ENCODE results near the gene LSR. TPM values are rescaled to one million over a fixed set of nuclear protein-coding genes. Genes with fewer than 3 reads are reported as not detected.

The LSR gene
- total RNA-seq, 2 donors from 2014 or later, result 7.5 to 7.6 TPM

GRCh38 chr19:35264268-35265125, 15.7 kb downstream of the LSR start:
- intact Hi-C loops (cut with DNase I), result loop anchor here in 1 of 2 donors (5.0 kb wide), 1 partner anchor 122 kb away; the partner anchor contains the start of gene FXYD7
- DNase-seq, result peak; percentile 15

DNA sequence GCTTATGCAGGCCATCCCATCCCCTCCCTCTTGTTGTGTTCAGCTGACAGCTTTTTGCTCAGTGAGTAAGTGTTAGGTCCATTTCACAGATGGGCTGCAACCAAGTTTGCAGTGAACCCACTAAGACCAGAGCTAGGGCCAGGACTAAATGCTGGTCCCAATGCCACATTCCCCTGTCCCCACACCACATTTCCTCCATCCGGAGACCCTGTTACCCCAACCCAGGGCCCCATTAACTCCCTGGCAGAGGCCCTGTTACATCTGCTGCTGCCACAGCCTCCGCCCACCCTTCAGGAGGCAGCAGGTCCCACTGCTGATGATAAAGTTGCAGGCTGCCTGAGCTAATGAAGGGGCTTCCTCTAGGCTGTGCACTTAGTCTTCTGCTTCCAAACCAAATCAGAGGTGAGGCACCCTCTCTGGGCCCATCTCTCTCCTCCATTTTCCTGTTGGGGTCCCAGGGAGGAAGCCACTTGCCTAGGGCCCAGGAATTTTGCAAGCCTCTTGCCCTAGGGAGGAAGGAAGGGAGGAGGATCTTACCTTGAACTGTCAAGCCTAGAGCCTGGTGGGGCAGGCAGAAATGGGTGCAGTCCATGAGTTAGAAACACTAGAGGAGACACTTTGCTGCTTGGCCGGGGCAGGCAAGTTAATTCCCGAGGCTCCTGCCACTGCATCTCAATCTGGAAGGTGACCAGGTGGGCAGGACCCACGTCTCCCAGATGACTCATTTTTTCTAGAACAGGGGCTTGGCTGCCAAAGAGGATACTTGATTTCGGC, 16.5 kb downstream of the LSR start:
- intact Hi-C loops (cut with DNase I), result loop anchor here in 1 of 2 donors (5.0 kb wide), 1 partner anchor 123 kb away; the partner anchor contains the start of gene FXYD7
- peak; percentile 26 for DNase-seq
- ATAC-seq, result no peak

More at GRCh38 chr19:35264268-35265125, 15.7 kb downstream of the LSR start:
- no peak for ATAC-seq

DNA sequence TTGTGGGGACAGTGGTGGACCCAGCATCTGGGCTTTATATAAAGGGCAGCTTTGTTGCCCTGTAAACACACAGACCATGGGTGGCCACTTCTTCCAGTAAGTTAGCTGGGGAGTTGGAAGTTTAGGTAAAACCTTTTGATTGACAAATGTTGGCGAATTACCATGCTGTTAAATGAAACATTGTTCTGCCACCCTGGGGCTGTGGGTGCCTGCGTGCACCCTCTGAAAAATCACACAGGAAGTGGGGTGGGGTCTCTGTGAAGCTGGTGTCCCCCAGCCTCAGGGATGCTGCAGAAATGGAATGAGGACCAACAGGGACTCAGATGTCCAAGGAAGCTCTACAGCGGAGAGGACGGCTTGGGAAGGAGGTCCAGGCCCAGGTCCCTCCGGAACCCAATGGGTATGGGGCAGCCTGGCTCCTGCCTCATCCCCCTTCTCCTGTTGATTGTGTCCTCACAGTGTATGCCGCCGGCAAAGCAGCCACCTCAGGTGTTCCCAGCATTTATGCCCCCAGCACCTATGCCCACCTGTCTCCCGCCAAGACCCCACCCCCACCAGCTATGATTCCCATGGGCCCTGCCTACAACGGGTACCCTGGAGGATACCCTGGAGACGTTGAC, 17.2 kb downstream of the LSR start:
- no peak for ATAC-seq
- peak; percentile 23 for DNase-seq
- intact Hi-C loops (cut with DNase I), result loop anchor here in 1 of 2 donors (5.0 kb wide), 1 partner anchor 124 kb away; the partner anchor contains the start of gene FXYD7

GRCh38 chr19:35266520-35267352, 17.9 kb downstream of the LSR start:
- peak; percentile 14 to 17 for ATAC-seq
- intact Hi-C loops (cut with DNase I), result loop anchor here in 1 of 2 donors (5.0 kb wide), 1 partner anchor 124 kb away; the partner anchor contains the start of gene FXYD7
- peak; percentile 54 for DNase-seq

DNA sequence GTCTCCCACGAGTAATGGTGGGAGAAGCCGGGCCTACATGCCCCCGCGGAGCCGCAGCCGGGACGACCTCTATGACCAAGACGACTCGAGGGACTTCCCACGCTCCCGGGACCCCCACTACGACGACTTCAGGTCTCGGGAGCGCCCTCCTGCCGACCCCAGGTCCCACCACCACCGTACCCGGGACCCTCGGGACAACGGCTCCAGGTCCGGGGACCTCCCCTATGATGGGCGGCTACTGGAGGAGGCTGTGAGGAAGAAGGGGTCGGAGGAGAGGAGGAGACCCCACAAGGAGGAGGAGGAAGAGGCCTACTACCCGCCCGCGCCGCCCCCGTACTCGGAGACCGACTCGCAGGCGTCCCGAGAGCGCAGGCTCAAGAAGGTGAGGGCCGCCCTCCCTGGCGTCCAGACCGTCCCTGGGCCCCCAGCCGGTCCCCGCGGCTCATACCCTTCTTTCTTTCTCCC, 18.6 kb downstream of the LSR start:
- peak; percentile 70 for DNase-seq
- intact Hi-C loops (cut with DNase I), result loop anchor here in 1 of 2 donors (5.0 kb wide), 1 partner anchor 125 kb away; the partner anchor contains the start of gene FXYD7

DNA sequence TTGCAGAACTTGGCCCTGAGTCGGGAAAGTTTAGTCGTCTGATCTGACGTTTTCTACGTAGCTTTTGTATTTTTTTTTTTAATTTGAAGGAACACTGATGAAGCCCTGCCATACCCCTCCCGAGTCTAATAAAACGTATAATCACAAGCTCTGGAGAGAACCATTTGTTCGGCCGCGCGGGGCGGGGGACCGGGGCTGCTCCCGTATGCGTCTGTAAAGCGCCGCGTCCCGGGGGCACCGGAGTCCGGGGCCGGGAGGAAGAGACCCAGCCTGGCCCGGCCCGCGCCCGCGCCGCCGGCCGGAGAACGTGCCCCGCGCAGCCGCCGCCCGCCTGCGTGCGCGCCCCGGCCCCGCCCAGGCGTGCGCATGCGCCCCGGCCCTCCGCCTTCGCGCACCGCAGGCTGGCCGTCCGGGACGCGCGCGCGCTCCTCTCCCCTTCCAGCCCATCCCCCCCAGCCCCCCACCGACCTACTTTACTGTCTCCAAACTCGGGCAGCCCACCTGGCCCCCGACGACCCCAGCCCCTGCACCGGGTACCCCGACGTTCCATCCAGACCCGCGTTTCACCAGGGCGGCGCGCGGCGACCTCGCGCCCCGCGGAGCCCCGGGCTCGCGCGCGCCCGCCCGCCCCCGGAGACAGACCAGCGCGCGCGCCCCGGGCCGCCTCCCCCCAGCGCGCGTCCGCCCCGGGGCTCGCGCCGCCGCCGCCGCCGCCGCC, 19.2 kb downstream of the LSR start:
- peak; percentile 86 for DNase-seq
- intact Hi-C loops (cut with DNase I), result loop anchor here in 1 of 2 donors (5.0 kb wide), 1 partner anchor 126 kb away; the partner anchor contains the start of gene FXYD7
- peak; percentile 69 to 80 for ATAC-seq

More for the DNA sequence above, 18.6 kb downstream of the LSR start:
- ATAC-seq, result peak; percentile 38 to 46

- peak in 1 of 2 donors; percentile 19 for ATAC-seq
- intact Hi-C loops (cut with DNase I), result loop anchor here in 1 of 2 donors (5.0 kb wide), 1 partner anchor 126 kb away; the partner anchor contains the start of gene FXYD7
- peak; percentile 85 for DNase-seq
These were observed 20.0 kb downstream of the LSR start, which contains the start of gene USF2 for GRCh38 chr19:35268536-35269437. Gene USF2 (plus strand): TSS chr19:35268962. CDS start chr19:35269102, 140 bp downstream.

DNA sequence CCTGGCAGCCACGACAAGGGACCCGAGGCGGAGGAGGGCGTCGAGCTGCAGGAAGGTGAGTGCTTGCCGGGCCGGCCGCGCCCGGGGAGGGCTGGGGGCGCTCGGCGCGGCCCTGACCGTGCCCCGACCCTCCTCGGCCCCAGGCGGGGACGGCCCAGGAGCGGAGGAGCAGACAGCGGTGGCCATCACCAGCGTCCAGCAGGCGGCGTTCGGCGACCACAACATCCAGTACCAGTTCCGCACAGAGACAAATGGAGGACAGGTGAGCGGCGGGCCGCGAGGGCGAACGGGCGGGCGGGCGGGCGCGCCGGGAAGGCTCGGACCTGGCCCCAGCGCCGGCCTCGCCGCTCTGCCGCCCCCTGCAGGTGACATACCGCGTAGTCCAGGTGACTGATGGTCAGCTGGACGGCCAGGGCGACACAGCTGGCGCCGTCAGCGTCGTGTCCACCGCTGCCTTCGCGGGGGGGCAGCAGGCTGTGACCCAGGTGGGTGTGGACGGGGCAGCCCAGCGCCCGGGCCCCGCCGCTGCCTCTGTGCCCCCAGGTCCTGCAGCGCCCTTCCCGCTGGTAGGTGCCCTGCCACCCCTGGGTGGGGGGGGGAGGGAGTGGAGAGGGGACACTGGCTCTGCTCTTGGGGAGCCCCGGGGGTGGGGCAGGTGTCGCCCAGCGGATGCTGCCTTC, 20.8 kb downstream of the LSR start:
- intact Hi-C loops (cut with DNase I), result loop anchor here in 1 of 2 donors (5.0 kb wide), 1 partner anchor 127 kb away; the partner anchor contains the start of gene FXYD7
- ATAC-seq, result peak; percentile 51 to 54
- DNase-seq, result peak; percentile 87

DNA sequence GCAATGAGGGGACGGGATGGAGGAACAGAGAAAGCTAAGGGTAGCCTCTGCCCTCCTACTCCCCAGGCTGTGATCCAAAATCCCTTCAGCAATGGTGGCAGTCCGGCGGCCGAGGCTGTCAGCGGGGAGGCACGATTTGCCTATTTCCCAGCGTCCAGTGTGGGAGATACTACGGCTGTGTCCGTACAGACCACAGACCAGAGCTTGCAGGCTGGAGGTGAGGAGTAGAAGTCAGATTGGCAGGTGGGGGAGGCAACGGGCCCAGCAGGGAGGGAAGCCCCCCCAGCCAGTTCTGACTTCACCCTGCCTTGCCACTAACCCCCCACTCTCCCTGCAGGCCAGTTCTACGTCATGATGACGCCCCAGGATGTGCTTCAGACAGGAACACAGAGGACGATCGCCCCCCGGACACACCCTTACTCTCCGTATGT, 21.6 kb downstream of the LSR start:
- DNase-seq (no peak), ATAC-seq (no peak)
- intact Hi-C loops (cut with DNase I), result no loop called here

- intact Hi-C loops (cut with DNase I), result no loop called here
- no peak for DNase-seq
These were observed 22.7 kb downstream of the LSR start for GRCh38 chr19:35271546-35271945.

DNA sequence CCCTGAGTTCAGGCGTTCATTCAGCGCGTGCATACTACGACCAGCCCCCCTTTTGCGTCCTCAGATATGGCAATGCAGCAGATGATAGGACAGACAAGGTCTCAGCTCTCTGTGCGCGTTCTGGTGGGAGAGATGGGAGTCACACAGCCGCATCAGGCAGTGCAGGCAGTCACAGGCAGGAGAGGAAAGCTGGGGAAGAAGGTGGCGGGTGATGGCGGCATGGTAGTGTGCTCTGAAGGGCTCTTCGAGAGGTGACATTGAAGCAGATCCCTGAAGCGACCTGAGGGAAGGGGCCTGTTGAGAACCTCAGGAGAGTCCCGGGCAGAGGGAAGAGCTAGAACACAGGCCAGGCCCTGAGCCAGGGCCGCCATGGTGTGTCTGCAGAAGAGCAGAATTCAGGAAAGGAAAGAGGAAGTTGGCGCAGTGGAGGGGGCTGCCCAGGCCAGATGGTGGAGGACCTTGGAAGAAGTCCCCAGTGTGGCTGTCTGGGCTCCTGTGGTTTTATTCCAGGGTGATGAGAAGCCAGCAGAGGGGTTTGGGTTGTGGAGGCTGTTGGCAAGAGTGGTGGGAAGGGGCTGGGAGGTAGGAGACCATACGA, 23.4 kb downstream of the LSR start:
- DNase-seq (no peak), ATAC-seq (no peak)
- intact Hi-C loops (cut with DNase I), result no loop called here

More at GRCh38 chr19:35271546-35271945, 22.7 kb downstream of the LSR start:
- no peak for ATAC-seq

DNA sequence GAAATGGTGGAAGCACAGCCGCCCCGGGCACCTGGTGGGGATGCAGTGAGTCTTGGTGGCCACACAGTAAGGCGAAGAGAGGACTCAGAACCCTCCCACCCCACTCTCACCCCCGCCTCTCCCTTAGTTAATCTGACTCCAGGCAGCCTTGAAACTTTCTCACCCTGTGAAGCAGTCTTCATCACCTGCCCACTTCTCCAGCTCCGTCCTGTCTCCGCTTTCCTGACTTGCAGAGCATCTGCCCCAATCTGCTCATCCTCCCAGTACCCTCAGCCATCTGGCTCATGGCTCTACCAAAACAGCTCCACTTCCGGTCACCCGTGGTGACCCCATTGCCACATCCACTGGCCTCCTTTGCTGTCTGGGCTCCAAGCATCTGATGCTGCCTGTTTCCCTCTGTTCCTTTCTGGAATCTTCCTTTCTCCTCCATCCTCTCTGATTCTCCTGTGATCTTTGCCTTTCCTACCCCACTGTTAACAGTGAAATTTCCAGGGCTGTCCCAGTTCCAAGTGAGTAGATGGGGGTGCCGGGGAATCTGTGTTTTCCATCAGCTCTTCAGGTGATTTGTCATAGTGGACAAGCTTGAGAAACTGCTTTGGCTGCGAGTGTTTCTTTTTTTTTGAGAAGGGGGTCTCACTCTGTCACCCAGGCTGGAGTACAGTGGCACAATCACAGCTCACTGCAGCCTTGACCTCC, 24.3 kb downstream of the LSR start:
- intact Hi-C loops (cut with DNase I), result no loop called here
- DNase-seq, result no peak
- ATAC-seq, result no peak

DNA sequence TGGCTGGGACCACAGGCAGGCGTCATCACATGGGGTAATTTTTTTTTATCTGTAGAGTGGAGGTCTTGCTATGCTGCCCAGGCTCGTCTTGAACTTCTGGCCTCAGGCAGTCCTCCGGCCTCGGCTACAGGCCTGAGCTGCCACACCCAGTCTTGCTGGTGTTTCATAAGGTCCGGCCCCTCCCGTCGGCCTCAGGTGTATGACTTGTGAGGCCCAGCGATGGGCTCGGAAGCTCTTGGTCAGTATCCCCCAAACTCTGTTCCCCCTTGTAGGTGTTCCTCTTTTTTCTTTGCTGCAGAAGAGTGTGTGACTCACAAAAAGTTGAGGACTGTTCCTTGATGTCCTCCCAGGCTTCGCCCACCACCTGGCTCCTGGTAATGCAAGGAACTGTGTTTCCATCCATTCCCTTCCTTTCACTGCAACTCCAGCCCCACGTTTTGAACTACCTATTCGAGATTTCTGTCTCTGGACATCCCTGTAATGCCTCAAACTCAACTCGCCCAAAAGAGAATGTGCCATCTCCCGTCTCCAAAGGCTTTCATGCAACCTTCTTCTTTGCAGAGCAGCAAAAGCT, 25.0 kb downstream of the LSR start:
- intact Hi-C loops (cut with DNase I), result no loop called here
- ATAC-seq, result no peak
- DNase-seq, result no peak

DNA sequence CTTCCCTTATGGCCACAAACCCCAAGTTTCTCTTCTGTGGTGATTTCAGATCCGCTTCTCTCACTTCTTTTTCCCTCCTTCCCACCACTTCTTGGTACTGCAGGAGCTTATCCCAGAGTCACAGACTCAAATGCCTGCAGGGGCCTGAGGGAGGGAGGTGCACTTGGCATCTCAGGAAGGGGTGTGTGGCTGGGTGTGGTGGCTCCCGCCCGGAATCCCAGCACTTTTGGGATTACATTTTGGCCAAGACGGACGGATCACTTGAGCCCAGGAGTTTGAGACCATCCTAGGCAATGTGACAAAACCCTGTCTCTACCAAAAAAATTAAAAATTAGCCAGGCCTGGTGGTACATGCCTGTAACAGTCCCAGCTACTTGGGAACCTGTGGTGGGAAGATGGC, 25.5 kb downstream of the LSR start:
- ATAC-seq, result no peak
- no peak for DNase-seq
- intact Hi-C loops (cut with DNase I), result no loop called here
